Measurements from ENCODE around the gene NUAK2. TPM values are rescaled to one million over a fixed set of nuclear protein-coding genes. Genes with fewer than 3 reads are reported as not detected.

NUAK2 gene
- polyA plus RNA-seq, 1 donor from 2014 or later = 1.4 TPM

DNA sequence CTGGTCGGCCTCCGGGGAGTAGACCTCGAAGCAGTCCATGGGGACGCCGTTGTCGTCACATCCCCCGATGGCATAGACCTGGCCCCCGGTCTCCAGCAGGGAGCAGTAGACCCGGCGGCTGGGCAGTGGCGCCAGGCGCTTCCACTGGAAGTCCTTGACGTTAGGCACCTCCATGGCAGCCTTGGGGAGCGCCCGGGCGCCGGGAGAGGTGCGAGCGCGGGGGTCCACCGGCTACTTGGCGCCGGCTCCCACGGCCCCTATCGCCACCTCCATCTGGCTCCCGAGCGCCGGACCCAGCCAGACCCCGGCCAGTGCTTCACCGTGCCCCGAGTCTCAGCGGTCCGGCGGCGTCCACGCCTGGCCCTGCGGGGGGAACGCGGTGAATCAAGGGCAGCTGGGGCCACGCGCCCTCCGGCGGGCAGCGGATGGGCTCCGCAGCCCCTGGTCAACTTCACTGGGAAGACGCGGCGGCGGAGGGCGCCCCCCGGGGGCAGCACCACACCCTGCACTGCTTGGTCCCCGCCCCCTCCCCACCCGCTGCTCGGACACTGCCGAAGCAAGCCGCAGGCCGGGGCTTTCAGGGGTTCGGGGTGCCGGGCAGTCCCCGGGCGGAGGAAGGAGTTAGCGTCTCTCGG is 22.0 kb upstream of the NUAK2 start:
- TF ChIP-seq RAD21 (conservative IDR thresholded peaks at IDR 0.05) (no peak), EP300 (conservative IDR thresholded peaks at IDR 0.05; ENCODE audit: poor library complexity, severe bottlenecking) (no peak), MXI1 (conservative IDR thresholded peaks at IDR 0.05; ENCODE audit: poor library complexity, severe bottlenecking) (no peak), TAF1 (IDR thresholded peaks at IDR 0.05; ENCODE audit: low read depth) (peak; percentile 44), SMC3 (conservative IDR thresholded peaks at IDR 0.05; ENCODE audit: poor library complexity) (no peak), POLR2AphosphoS5 (IDR thresholded peaks at IDR 0.05) (no peak), CTCF (IDR thresholded peaks at IDR 0.05; ENCODE audit: poor library complexity, severe bottlenecking) (peak; percentile 49)
- Histone ChIP-seq H3K4me3 (ENCODE audit: low read length) (peak overlapping the region; percentile 71), H2AFZ (ENCODE audit: low read depth, low read length) (peak overlapping the region; percentile 45), H3F3A (ENCODE audit: insufficient read depth, low read length, poor library complexity, severe bottlenecking) (peaks cover 4% of the 10 kb centered on the region), H3K36me3 (ENCODE audit: insufficient read depth, low read length) (no peaks in the 10 kb centered on the region), H3K9me2 (ENCODE audit: insufficient read depth, low read length) (no peaks in the 10 kb centered on the region), H3K27ac (ENCODE audit: low read length) (no peak overlapping the region), H3K9ac (ENCODE audit: low read length) (peak overlapping the region; percentile 70), H3K4me2 (ENCODE audit: low read length) (peak overlapping the region; percentile 49), H4K20me1 (ENCODE audit: insufficient read depth) (no peaks in the 10 kb centered on the region), H3K27me3 (ENCODE audit: insufficient read depth, low read depth, low read length) (no peaks in the 10 kb centered on the region), H3K79me2 (replicated peaks; ENCODE audit: insufficient read depth, low read length) (no peaks in the 10 kb centered on the region), H3K9me3 (ENCODE audit: low read length) (no peaks in the 10 kb centered on the region)

- H3K27me3 ChIP-seq (ENCODE audit: insufficient read depth, low read depth, low read length) = no peaks in the 10 kb centered on the region
- no peaks in the 10 kb centered on the region for H4K20me1 ChIP-seq (ENCODE audit: insufficient read depth)
- H3K4me3 ChIP-seq (ENCODE audit: low read length) = peak overlapping the region; percentile 71
- peaks cover 4% of the 10 kb centered on the region for H3F3A ChIP-seq (ENCODE audit: insufficient read depth, low read length, poor library complexity, severe bottlenecking)
- no peak overlapping the region for H3K4me2 ChIP-seq (ENCODE audit: low read length)
- no peaks in the 10 kb centered on the region for H3K9me3 ChIP-seq (ENCODE audit: low read length)
- no peaks in the 10 kb centered on the region for H3K36me3 ChIP-seq (ENCODE audit: insufficient read depth, low read length)
- no peaks in the 10 kb centered on the region for H3K9me2 ChIP-seq (ENCODE audit: insufficient read depth, low read length)
- TF ChIP-seq SMC3 (conservative IDR thresholded peaks at IDR 0.05; ENCODE audit: poor library complexity) = no peak
- no peak for TF ChIP-seq CTCF (IDR thresholded peaks at IDR 0.05; ENCODE audit: poor library complexity, severe bottlenecking)
- no peak for TF ChIP-seq MXI1 (conservative IDR thresholded peaks at IDR 0.05; ENCODE audit: poor library complexity, severe bottlenecking)
- no peak for TF ChIP-seq POLR2AphosphoS5 (IDR thresholded peaks at IDR 0.05)
- no peak for TF ChIP-seq REST (IDR thresholded peaks at IDR 0.05; ENCODE audit: borderline replicate concordance)
- no peak for TF ChIP-seq RAD21 (conservative IDR thresholded peaks at IDR 0.05)
- no peak for TF ChIP-seq EZH2 (IDR thresholded peaks at IDR 0.05; ENCODE audit: borderline replicate concordance, insufficient read depth, low read length, poor library complexity, severe bottlenecking)
- no peak for TF ChIP-seq TAF1 (IDR thresholded peaks at IDR 0.05; ENCODE audit: low read depth)
- no peak for TF ChIP-seq EP300 (conservative IDR thresholded peaks at IDR 0.05; ENCODE audit: poor library complexity, severe bottlenecking)
- H3K9ac ChIP-seq (ENCODE audit: low read length) = no peak overlapping the region
- no peak overlapping the region for H2AFZ ChIP-seq (ENCODE audit: low read depth, low read length)
- H3K27ac ChIP-seq (ENCODE audit: low read length) = no peak overlapping the region
- H3K79me2 ChIP-seq (replicated peaks; ENCODE audit: insufficient read depth, low read length) = no peaks in the 10 kb centered on the region
Observed at GRCh38 chr1:205342986-205343385, 21.4 kb upstream of the NUAK2 start.
